ENCODE data around the gene CLEC16A.

GRCh38 chr16:10938321-10938720 lies 6.0 kb upstream of the CLEC16A start:
- no peak for TF ChIP-seq POLR2AphosphoS5 (IDR thresholded peaks at IDR 0.05)
- TF ChIP-seq CTCF (IDR thresholded peaks at IDR 0.05): no peak

Data from transverse colon (tissue), 4 donors.